Stimulated activated naive CD8-positive, alpha-beta T cell treated with anti-CD3 and anti-CD28 coated beads, Interleukin-15, Interleukin-2, amounts not matched to agents 100 U/mL and 50 U/mL, for 24 hours (primary cell): ENCODE results near the gene PYGL.
"Not testable (repeated sequence)": the region's sequence is repeated elsewhere in the genome, so short reads cannot be mapped to it uniquely, and the experiment has no call there.

Experiments used
- ATAC-seq: fragments of 150-1000 bp; cut with Tn5 transposase; one replicate; pipeline ENCODE4 v1.10.0; 2021
- DNase-seq: peaks from one replicate; pipeline ENCODE4 v3.0.0; 2021

Gene PYGL

DNA sequence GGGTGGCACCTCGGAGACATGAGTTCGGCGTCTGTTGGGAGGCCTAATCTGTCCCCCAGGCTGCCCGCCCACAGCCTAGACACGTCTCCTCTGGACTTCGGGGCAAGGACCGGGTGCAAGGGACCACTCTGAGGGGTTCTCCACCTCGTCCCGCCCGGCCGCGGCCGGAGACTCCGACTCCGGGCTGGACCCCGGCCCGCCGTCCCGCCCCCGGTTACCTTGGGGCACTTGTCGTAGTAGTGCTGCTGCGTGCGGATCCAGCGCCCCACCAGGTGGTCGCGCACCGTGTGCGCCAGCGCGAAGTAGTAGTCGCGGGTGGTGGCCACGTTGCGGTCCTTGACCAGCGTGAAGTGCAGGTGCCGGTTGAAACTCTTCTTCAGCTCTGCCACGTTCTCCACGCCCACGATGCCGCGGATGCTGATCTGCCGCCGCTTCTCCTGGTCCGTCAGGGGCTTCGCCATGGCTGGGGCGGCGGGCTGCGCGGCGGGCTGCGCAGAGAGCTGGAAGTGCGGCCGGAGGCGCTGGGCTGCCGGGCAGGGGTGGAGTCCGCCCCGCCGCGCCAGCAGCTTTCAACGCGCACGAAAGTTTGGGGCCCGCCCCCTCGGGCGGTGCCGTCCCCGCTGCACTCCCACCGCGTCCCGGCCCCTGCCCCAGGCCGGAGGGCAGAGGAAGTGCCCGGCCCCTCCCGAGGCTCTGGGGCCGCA, at the start of gene PYGL:
Gene PYGL (minus strand): TSS at position 541 of the 704 bp plus-strand sequence. CDS start 80 bp downstream, at position 461.
- DNase-seq (peak; percentile 50), ATAC-seq (peak; percentile 50)

DNA sequence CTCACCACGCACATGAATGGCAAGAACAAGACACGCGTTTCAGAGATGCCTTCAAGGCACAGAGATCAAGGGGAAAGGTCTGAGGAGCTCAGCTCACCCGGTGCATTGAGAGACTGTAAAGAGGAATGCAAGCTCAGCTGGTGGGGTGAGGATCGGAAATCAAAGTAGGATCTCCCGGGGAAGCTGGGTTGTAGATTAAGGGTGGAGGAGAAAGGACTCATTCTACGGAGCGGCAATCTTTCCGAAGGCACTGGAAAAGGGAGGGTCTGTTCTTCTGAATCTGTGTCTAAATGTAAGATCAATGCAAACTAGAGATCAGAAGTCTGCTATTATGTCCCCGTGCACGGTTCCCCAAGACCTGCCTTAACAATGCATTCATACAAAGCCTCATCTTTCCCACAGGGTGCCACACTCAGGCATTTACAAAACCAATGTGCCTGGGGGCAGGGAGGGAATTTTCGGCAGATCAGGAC, 41.6 kb upstream of the PYGL start:
- DNase-seq (no peak), ATAC-seq (no peak)

DNA sequence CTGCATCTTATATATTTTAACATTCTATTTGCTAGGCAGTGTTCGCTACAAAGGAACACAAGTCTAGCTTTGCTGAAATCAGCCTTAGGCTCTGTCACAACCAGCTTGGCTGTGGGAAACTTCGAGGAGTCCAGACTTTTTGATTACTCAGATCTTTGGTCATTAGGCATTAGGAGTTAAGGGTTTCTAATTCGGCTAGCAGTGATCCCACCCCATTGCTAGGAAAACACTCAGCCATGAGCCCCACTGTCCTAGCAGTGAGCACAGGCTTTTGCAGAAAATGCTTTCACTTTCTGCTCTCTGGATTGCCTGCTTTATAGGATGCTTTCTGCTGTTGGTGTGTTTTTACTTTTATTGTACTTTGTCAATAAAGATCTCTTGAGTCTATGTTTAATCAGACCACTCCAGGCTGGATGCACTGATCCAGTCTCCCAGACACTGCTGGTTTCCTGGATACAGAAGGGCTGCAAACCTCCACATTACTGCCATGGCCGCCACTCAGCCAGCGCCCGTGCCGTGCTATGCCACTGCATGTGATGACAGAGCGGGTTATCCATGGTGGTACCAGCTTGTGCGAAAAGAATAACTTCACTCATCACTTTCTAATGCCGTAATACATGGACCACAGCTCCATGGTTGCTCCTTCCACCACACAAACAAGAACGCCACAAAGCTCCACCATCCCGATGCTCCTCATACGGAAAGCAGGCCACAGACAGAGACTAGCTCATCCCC, 41.0 kb upstream of the PYGL start:
- DNase-seq = no peak
- no peak for ATAC-seq

DNA sequence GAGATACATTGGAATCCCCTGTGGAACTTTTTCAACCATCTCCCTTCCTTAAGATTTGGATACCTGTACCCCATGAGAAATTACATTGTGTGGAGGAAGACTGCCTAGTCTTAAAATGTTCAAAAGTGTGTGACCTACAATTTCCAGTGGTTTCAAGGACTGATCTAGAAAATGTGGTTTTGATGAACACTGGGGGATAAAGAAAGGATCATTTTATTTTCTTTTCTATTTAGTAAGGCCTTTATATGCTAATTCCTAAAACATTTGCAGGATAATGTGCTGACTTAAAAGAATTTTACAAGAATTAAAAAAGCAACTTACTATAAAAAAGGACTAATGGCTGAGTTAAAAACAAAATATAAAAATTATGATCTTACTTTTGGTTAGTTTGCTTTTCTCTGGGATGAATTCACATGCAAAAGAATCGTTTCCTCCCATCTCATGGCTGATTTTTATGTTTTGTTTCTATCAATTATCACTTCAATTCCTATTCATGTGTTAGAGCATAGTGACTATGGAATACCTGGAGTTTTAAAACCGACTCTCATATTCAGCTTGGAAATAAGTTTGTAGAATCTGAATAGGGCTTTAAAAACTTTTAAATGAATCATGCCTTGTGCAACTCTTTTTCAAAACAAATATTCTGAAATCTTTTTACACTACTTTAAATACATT, 39.9 kb upstream of the PYGL start:
- ATAC-seq = no peak
- no peak for DNase-seq

DNA sequence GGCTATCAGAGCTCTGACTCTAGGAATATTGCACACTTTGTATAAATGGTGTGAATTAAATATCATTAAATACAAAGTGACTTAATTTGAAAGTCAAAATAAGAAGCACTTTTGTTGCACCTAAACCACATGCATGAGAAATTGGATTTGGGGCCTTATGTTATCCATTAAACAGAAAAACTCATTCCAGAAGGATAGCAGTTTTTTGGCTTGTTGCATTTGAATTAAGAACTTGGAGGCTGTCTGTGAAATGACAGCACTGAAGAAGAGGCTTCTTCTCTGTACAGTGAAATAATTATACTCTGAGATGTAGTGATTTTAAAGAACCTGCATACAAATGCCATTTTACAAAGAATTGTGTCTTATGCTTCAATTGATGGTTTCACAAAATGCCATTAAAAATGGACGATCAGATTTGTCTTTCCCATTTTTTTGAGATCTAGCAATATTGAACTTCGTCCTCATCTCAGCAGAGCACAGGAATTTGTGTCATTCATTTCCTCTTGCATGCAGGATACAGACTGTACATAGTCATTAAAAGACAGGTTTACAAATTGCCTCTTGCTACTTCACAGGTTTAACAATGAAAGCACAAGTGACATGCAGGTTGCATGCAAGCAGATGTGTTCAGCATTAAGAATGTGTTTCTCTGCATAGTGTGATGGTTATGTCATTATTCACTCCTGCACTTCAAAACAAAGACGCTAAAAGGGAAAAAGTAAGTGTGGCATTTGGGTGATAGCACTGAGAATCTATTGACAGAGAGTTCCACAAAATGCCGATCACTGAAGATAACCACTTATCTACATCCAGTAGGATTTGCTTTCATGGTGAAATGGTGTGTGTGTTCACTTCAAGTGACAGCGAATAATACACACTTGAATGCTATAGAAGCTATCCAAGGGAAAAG, 35.9 kb upstream of the PYGL start:
- no peak for DNase-seq
- ATAC-seq = no peak

DNA sequence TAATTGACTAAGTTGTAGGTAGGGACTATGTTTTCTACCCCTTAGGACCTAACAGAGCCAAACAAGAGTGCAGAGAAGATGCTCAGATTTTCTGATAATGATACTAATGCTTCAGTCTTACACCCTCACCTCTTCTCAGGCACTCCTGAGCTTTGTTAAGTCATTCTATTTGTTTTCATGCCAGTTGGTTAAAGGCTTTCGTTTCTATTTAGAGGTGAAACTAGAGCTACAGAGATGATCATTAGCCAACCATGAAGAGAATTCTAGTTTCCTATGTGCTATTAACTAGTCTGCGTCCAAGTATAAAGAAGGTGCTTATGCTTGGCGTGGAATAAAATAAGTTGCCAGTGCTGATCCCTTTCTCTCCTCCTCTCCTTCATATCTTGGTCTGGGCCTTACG, 34.6 kb upstream of the PYGL start:
- DNase-seq (no peak), ATAC-seq (no peak)

DNA sequence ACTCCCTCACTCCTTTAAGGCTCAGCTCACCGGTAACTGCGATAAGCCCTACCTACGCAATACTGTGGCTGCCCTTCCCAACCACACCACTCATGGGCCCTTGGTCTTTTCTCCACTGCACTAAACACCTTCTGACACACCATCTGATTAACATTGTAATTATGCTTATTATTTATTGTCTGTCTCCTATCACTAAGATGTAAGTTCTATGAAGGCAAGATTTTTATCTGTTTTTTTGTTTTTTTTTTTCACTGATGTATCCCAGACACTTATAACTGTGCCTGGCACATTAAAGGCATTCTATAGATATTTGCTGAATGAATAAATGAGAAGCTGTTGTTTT, 34.2 kb upstream of the PYGL start:
- DNase-seq (no peak), ATAC-seq (no peak)

DNA sequence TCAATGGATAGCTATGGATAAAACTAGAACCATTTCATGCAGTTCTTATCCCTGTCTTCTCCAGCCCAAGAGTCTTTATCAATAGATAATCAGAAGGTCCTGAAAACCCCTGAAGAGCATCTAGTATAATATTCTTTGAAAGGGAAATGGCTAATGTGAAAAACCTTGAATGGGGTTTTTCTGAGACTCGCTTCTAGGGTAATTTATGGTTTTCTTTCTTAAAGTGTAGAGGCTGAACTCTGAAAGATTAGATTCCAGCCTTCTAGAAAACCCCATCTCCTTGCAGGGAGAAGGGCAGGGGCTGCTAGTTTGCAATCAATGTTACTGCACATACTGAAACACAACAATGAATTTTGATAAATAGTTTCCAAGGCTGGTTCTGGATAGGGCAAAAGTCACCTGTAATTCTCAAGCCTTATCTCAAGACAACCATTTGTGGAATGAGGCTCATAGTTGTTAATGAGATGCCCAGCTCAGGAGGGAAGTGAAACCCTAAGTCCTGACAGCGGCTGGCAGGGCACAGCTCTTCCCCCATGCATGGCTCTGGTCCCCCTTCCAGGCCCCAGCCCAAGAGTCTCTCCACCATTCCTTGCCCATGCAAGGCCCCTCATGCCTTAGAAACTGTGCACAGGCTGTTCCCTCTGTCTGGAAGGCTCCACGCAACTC, 33.7 kb upstream of the PYGL start:
- ATAC-seq = no peak
- no peak for DNase-seq

DNA sequence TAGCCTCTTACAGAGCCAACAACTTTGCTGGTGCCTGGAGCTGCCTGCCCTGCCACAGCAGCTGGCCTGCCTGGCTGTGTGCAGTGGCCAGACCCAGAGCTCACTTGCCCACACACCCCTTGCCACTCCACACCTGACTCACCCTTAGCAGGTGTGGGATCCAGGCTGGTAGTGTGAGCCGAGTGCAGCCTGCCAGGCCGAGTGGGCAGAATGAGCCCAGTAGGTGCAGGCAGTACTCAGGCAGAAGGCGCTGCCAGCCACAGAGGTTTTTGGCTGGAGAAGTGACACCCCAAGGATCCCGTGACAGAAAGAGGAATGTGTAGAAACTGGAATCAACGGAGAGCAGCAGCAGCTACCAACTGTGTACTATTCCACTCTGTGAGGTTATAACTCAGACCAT, 29.8 kb upstream of the PYGL start:
- ATAC-seq (no peak), DNase-seq (no peak)

DNA sequence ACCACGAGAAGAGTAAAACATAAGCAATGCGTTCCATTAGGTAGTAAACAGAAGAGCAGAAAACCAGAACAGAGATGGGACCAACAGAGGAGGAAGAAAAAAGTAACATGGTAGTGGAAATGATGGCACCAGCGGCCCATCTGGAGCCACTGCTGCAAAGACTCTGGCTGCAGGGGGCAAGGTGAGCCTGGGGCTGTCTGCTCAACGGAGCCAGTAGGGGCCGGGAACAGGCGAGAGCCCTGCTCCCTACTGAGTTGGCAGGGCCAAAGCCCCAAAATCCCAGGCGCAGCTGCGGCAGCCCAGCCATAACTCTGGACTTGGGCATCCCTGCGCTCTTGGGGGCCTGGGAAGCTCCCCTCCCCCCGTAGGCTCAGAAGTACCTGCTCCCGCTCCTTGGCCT, 28.5 kb upstream of the PYGL start:
- ATAC-seq (no peak), DNase-seq (no peak)

DNA sequence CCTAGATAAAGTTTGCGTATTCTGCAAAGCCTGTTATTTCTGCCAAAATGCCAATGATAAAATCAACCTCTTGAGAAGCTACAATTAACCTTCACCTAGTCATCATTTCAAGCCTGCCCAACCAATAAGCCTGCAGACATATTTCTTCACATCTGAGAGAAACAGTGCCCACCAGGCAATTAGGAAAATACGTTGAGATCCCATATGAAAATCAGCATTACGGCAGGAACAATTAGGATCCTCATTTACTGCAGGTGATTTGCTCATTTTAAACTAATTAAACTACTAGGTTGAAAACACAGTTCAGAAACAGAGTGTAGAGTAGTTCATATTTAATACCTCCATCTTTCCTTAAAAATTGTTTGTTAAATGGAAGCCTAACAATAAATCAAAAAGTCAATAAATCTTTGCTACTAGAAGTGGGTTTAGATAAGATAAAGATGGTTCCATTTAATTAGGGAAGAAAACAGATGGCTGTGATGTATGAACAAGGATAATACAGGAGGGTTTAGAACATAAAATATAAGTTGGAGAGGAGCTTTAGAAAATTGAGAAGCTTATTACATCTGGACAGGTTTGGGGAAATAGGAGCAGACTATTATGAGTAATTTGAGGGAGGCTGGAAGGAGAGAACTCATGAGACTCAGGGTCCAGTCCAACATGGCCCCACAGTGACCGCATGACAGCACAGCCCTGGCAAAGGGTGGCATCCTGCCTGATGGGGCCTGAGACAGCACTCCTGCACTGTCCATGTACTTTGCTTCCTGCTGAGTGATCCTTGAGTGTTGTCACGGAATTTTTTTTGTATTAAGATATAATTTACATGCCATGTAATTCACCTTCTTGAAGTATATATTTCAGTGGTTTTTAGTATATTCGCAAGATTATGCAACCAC, 26.9 kb upstream of the PYGL start:
- no peak for ATAC-seq

DNA sequence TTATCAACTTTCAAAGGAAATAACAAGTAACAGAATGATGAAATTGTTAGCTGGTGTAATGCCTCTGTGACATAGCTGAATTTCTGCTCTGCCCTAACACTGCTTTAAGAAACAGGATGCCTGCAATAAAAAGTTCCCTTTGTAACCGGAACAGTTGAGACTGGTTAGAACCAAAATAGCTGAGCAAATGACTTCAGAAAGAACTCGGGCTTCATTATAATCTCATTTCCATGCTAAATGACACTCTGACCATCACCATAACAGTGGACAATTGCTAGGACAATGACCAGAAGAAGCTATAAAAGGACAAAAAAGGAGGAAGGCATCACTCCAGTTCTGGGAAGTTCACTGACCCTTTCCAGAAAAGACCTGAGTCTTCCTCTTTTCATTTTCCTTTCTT, 23.5 kb upstream of the PYGL start:
- DNase-seq (no peak), ATAC-seq (no peak)

More for the DNA sequence above, 26.9 kb upstream of the PYGL start:
- DNase-seq = no peak

DNA sequence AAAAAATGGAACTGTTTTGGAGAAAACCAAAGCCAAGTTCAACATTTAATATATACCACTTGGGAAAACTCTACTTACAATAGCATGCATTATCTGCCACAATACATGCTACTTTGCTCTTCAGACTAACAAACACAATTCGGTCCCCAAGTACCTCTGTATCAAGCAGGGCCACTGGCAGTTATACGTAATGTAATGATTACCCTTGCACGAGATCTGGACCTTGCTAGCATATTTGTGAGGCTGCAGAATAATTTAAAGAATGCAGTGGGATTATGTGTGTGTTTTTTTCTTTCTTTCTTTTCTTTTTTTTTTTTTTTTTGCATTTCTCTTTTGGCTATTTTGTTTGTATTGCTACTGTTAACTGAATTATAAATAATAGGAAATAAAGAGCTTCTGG, 22.8 kb upstream of the PYGL start:
- ATAC-seq (no peak), DNase-seq (no peak)

DNA sequence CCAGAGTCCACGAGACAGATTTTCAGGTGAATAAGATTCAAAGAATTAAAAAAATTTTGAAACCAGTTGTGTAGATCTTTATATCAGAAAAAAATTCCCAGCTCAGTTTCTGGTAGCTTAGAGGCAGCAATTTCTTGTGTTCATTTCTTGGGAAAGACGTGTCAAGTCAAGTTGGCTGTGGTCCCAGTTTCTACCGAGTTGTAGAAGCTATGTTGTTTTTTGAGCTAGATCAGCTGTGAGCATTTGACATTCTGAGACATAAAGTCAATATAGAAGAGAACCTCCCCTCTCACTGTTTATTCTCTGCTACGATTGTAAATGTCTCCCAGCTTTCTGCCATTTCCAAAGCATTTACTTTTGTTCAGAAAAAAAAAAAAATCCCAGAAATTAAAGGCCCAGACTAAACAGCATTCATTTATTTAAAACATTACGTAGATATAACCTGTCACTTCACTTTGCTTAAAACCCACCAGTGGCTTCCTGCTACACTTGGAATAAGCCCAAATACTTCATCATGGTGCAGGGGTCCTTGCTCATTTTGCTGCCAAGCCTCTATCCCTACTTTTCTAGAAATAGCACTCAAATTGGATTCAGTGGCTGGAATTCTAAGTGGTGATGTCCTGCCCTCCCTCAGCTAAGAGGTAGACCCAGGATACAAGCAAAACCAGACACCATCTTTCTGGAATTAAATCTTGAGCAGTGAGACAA, 20.6 kb upstream of the PYGL start:
- ATAC-seq (no peak), DNase-seq (no peak)

DNA sequence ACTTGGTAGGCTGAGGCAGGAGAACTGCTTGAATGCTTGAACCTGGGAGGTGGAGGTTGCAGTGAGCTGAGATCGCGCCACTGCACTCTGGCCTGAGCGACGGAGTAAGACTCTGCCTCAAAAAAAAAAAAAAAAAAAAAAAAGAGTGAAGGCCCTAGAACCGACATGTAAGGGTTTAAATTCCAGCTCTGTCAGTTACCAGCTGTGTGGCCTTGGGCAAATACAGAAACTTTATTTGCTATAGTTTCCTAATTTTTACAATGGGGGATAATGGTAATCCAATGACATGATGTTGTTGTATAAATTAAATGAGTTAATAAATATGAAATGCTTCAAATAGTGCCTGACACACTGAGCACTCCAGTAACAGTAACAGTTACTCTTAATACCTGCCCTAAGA, 19.6 kb upstream of the PYGL start:
- DNase-seq (no peak), ATAC-seq (no peak)

DNA sequence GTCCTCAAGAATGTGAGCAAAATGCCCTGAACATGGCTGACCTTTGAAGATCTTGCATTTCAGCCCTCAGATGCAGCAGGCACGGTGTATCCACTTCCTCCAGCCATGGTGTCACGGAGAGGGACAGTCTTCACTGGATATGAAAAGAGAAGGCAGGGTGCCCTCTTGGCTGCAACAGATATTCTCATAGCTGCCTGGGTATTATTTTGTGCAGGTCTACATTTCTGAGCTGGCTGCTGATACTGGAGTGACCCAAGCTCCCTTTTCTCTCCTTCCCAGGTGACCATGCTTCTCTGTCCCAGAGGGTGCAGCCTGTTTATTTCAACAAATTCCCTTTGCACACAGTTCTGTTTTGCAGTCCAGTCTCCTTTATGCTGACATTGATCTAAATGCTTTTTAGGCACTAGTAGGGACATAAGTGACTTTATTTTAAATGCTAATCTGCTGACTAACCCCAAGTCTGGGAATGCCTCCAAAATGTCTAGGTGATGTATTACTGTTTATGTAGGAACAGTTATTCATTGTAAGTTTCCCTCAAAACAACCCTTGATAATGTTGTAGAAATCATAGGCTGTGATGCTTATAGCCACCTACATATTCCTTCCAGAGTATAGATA, 17.4 kb upstream of the PYGL start:
- DNase-seq (no peak), ATAC-seq (no peak)

DNA sequence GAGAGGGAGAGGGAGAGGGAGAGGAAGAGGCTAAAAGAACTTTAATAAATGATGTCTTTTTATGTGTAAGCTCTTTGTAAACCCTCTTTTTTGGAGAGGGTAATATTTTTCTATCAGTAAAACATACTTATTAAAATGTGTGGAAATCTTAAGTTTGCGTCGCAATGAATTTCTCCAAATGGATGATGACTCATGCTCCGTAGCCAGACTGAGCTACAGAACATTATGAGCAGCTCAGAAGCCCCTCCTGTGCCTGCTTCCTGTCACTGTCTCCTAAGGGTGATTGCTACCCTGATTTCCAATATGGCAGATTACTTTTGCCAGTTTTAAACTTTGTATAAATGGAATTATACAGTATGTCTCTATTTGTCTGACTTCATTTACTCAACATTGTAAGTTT, 13.0 kb upstream of the PYGL start:
- DNase-seq (no peak), ATAC-seq (no peak)

DNA sequence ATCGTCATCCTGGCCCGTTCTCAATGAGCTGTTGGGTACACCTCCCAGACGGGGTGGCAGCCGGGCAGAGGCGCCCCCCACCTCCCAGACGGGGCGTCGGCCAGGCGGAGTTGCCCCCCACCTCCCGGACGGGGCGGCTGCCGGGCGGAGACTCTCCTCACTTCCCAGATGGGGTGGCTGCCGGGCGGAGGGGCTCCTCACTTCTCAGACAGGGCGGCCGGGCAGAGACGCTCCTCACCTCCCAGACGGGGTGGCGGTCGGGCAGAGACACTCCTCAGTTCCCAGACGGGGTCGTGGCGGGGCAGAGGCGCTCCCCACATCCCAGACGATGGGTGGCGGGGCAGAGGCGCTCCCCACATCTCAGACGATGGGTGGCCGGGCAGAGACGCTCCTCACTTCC, 12.1 kb upstream of the PYGL start:
- not testable (repeated sequence) for ATAC-seq, DNase-seq

DNA sequence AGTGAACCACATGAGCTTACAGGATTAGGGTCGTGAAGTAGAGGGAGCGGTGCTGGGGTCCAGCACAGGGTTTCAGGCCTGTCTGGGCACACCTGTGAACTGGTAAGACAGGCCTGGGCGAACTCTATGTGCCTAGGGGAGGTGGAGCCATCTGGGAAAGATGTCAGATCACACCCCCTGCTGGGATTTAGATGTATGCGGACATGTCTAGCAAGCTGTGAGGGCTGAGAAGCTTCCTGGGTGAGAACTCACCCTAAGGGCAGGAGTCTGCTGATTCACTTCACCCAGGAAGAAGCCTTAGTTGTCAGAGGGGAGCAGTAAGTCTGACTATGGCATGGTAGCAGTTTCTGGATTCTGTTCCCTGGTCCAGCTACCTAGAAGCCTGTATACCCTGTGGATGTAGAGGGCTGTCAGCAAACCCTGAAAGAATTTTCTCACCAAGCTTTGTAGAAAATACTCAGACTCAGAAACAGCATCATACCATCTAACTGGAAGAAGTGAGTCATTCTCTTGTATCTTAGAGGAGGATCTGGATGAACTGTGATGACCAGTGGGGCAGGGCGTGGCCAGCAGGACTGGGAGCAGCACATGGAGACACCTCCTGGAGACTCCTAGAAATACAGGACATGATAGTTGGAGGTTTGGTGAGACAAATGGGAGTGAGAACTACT, 11.2 kb upstream of the PYGL start:
- peak; percentile 44 for DNase-seq
- peak; percentile 76 for ATAC-seq
